Duodenal mucosa (tissue), 2 donors: ENCODE results near the gene TENT4A.

Experiments
- H3K27ac ChIP-seq: one replicate; pipeline ENCODE4 v1.7.0; 2013; ENCODE audit warnings: low read depth, low read length
- H3K27me3 ChIP-seq, 2 donors: one replicate each; pipeline ENCODE4 v1.7.0; 2013; ENCODE audit warnings: low read length in 2 of 2, control low read depth in 1 of 2; ENCODE audit not compliant: insufficient read depth in 2 of 2, control insufficient read depth in 1 of 2
- H3K36me3 ChIP-seq, 2 donors: one replicate each; pipeline ENCODE4 v1.7.0; 2013; ENCODE audit warnings: low read length in 2 of 2, control low read depth in 1 of 2; ENCODE audit not compliant: insufficient read depth in 2 of 2, control insufficient read depth in 1 of 2
- H3K4me1 ChIP-seq, 2 donors: one replicate each; pipeline ENCODE4 v1.7.0; 2013; ENCODE audit warnings: low read length in 2 of 2, control low read depth in 1 of 2; ENCODE audit not compliant: insufficient read depth in 2 of 2, control insufficient read depth in 1 of 2
- H3K4me3 ChIP-seq, 2 donors: one replicate each; pipeline ENCODE4 v1.7.0; 2013; ENCODE audit warnings: low read length in 2 of 2, low read depth in 1 of 2
- H3K9ac ChIP-seq, 2 donors: one replicate each; pipeline ENCODE4 v1.7.0; 2013; ENCODE audit warnings: low read length in 2 of 2, low read depth in 1 of 2
- H3K9me3 ChIP-seq, 2 donors: one replicate each; pipeline ENCODE4 v1.7.0; 2013; ENCODE audit warnings: low read length in 2 of 2, control low read depth in 1 of 2; ENCODE audit not compliant: control insufficient read depth in 1 of 2

The TENT4A gene

DNA sequence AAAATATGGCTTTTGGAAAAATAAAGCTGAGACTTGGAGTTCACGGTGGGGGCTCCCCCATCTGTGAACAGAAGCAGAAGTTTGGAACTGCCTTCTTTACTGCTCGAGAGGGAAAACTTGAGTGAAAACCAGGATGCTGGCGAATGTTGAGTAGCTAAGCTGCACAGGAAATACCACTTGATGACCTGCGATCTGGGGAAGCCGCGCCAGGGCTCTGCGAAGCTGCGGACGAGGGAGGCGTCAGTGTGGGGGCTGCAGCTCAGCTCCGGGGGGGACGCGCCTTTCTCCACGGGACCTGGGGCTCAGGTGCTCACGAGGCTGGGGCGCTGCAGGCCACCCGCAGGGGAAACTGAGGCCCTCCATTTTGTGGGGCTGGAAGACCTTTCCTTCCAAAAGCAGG is 62.3 kb downstream of the TENT4A start:
- Histone ChIP-seq H3K4me3 (no peak overlapping the region), H3K4me1 (no peaks in the 10 kb centered on the region), H3K27me3 (peaks cover 0 to 9% of the 10 kb centered on the region in 2 donors), H3K9me3 (no peaks in the 10 kb centered on the region), H3K27ac (no peak overlapping the region), H3K9ac (no peak overlapping the region), H3K36me3 (no peaks in the 10 kb centered on the region)

DNA sequence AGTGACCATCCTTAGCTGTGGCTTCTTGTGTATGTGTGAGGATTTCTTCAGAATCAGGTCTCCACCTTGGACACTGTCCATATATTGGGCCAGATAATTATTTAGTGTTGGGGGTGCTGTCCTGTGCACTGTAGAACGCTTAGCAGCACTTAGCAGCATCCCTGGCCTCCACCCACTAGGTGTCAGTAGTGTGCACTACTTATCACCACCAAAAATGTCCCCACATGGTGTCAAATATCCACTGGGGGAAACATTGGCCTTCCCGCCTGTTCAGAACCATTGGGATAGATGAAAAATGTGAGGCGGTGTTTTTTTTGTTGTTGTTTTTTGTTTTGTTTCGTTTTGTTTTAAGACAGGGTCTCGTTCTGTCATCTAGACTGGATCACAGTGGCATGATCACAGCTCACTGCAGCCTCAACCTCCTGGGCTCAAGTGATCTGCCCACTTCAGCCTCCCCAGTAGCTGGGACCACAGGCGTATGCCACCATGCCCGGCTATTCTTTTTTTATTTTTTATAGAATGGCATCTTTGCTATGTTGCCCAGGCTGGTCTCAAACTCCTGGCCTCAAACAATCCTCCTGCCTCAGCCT is 67.7 kb downstream of the TENT4A start:
- H3K36me3 ChIP-seq, result no peaks in the 10 kb centered on the region
- H3K4me3 ChIP-seq, result no peak overlapping the region
- H3K9ac ChIP-seq, result no peak overlapping the region
- H3K4me1 ChIP-seq, result no peaks in the 10 kb centered on the region
- no peaks in the 10 kb centered on the region for H3K27me3 ChIP-seq
- no peak overlapping the region for H3K27ac ChIP-seq
- no peaks in the 10 kb centered on the region for H3K9me3 ChIP-seq

DNA sequence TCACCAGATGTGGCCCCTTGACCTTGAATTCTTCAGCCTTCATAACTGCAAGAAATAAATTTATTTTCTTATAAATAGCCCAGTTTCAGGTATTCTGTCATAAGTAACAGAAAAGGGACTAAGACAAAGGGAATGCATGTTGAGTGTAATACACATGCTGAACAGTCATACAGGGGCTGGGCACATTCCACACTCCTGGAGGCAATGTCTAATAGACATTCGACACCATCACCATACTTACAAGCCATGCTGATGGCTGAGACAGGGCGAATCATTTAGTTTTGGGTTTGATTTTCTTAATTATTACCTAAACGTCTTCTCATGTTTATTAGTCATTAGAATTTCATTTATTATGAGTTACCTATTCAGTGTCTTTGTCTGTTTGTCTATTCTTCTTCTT is 68.5 kb downstream of the TENT4A start:
- H3K9me3 ChIP-seq, result no peaks in the 10 kb centered on the region
- no peak overlapping the region for H3K27ac ChIP-seq
- H3K4me1 ChIP-seq, result no peaks in the 10 kb centered on the region
- no peak overlapping the region for H3K4me3 ChIP-seq
- no peaks in the 10 kb centered on the region for H3K36me3 ChIP-seq
- no peak overlapping the region for H3K9ac ChIP-seq
- no peaks in the 10 kb centered on the region for H3K27me3 ChIP-seq

DNA sequence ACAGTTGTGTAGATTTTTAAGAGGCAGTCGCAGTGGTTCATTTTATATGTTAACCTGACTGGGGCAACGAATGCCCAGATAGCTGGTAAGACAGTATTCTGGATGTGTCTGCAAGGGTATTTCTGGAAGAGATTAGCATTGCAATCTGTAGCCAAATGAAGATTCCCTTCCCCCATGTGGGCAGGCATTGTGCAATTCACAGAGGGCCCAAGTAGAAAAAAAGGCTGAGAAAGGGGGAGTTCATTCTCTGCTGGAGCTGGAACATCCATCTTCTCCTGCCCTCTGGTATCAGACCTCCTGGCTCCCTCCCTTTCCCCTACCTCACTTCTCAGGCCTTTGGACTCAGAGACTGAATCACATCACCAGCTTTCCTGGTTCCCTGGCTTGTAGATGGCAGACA is 70.6 kb downstream of the TENT4A start:
- Histone ChIP-seq H3K36me3 (no peaks in the 10 kb centered on the region), H3K9me3 (no peaks in the 10 kb centered on the region), H3K27me3 (no peaks in the 10 kb centered on the region), H3K4me3 (no peak overlapping the region), H3K4me1 (no peaks in the 10 kb centered on the region), H3K27ac (no peak overlapping the region), H3K9ac (no peak overlapping the region)

DNA sequence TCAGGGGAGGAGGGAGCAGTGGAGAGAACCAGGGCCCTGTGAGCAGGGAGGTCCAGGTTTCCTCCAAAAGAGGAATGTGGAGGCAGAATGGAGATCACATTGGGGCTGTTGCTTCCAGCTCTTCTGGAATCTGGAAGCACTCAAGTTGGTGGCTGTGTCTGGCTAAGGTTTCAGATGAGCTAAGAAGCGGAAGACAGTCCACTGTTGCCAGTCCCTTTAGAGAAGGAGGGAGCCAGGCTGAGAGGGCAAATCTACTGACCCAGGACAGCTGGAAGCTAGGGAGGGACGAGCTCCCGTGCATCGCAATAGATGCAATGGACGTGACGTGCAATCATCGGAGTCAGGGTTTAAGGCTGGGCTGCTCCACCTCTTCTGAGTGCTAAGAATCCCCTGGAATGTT is 71.2 kb downstream of the TENT4A start:
- Histone ChIP-seq H3K27me3 (no peaks in the 10 kb centered on the region), H3K36me3 (no peaks in the 10 kb centered on the region), H3K9me3 (no peaks in the 10 kb centered on the region), H3K4me3 (no peak overlapping the region), H3K9ac (no peak overlapping the region), H3K4me1 (peaks cover 0 to 5% of the 10 kb centered on the region in 2 donors), H3K27ac (no peak overlapping the region)

DNA sequence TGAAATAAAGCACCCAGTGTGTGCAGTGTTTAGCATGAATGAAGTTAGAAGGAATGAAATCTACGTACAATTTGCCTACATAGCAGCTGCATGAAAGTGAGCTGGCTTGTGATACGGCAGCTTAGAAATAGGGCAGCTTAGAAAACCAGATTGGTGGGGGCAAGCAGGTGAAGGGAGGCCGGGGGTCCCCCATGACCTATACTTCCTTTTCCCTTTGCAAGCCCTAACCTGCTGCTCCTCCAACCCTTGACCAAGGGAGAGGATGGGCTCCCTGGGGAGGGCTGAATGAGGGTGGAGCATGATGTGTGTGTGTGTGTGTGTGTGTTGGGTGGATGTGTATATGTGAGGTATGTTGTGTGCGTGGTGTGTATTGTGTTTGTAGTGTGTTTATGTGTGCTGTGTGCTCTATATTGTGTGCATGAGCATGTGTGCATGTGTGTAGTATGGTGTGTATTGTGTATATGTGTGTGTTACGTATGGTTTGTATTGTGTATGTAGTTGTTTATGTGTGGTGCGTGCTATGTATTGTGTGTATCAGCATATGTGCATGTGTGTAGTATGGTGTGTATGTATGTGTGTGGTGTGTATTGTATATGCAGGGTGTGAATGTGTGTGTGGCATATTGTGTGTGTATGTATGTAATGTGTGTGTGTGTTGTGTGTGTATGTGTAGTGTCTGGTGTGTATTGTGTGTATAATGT is 72.1 kb downstream of the TENT4A start:
- Histone ChIP-seq H3K27me3 (no peaks in the 10 kb centered on the region), H3K4me3 (no peak overlapping the region), H3K9me3 (no peaks in the 10 kb centered on the region), H3K4me1 (peaks cover 0 to 5% of the 10 kb centered on the region in 2 donors), H3K27ac (no peak overlapping the region), H3K36me3 (no peaks in the 10 kb centered on the region), H3K9ac (no peak overlapping the region)

DNA sequence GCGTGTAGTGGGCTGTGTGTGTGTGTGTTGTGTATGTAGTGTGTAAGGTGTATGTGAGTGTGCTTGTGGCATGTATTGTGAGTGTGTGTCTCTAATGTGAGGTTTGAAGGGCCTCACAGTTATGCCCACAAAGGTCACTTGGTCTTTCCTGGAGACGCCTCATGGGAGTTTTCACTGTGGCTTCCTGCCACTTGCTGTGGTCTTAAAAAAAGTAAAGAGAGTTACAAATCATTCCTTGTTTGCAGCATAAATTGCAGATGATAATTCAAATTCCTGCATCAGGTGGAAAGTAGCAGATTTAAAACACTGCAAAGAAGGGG is 72.6 kb downstream of the TENT4A start:
- Histone ChIP-seq H3K9me3 (no peaks in the 10 kb centered on the region), H3K9ac (no peak overlapping the region), H3K4me3 (no peak overlapping the region), H3K27ac (no peak overlapping the region), H3K36me3 (no peaks in the 10 kb centered on the region), H3K27me3 (no peaks in the 10 kb centered on the region), H3K4me1 (peaks cover 0 to 5% of the 10 kb centered on the region in 2 donors)

DNA sequence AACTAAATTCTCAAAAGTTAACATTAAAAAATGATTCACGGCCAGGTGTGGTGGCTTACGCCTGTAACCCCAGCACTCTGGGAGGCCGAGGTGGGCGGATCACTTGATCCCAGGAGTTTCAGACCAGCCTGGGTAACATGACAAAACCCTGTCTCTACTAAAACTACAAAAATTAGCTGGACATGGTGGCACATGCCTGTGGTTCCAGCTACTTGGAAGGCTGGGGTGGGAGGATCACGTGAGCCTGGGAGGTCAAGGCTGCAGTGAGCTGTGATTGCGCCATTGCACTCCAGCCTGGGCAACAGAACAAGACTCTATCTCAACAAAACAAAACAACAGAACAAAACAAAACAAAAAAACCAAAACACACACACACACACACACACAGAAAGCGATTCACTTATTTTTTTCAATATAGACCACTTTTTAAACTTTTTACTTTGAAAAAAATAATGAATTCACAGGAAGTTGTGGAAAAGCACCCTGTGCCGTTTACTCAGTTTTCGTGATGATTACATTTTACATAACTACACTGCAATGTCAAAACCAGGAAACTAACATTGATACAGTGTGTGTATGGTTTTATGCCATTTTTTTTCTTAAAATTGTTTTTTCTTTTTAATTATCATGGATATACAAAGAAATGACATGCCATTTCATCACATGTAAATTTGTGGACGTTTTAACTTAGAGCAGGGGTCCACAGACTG is 73.7 kb downstream of the TENT4A start:
- Histone ChIP-seq H3K9me3 (no peaks in the 10 kb centered on the region), H3K27ac (no peak overlapping the region), H3K4me3 (no peak overlapping the region), H3K9ac (no peak overlapping the region), H3K36me3 (no peaks in the 10 kb centered on the region), H3K27me3 (no peaks in the 10 kb centered on the region), H3K4me1 (peaks cover 0 to 5% of the 10 kb centered on the region in 2 donors)

DNA sequence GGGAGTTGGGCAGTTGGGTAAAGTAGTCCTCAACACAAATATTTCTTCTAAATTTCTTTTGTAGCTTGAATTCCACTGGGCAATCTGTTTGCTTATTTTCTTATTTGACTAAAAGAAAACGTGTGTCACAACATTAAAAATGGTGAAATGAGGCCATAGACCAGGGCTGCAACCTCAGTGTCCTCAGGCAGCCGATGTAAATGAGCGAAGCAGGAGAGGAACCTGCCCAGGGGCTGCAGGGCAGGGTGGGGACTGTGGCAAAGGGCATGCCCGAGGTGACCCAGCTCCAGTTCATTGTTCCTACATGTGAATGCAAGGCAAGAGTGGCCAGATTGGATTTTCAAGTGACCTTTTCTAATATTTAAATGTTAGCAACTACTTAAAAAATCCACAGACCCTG is 74.7 kb downstream of the TENT4A start:
- Histone ChIP-seq H3K27me3 (no peaks in the 10 kb centered on the region), H3K4me3 (no peak overlapping the region), H3K27ac (no peak overlapping the region), H3K9me3 (no peaks in the 10 kb centered on the region), H3K4me1 (peaks cover 0 to 6% of the 10 kb centered on the region in 2 donors), H3K36me3 (no peaks in the 10 kb centered on the region), H3K9ac (no peak overlapping the region)

DNA sequence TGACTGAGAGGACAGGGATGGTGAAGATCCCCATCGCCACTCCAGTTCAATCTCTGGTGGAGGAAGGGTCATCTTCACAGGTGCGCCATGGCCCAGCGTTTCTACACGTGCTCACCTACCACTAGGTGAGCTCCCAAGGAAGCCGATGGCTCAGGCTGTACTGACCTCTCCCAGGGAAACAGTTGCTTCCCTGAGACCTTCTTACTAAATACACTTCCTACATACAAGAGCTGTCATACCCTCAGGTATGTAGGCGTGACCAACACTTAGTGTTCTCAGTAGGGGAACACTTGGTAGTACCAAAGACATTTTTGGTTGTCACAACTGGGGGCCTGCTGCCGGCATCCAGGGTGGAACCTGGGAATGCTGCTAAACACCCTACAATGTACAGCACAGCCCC is 75.2 kb downstream of the TENT4A start:
- Histone ChIP-seq H3K4me3 (no peak overlapping the region), H3K9me3 (no peaks in the 10 kb centered on the region), H3K27ac (no peak overlapping the region), H3K36me3 (no peaks in the 10 kb centered on the region), H3K27me3 (no peaks in the 10 kb centered on the region), H3K9ac (no peak overlapping the region), H3K4me1 (peaks cover 0 to 11% of the 10 kb centered on the region in 2 donors)
